Activated T-cell treated with anti-CD3 and anti-CD28 coated beads, Interleukin-2, amount 50 U/mL, for 72 hours (primary cell): Measurements from ENCODE around the gene AP2A1. TPM values are rescaled to one million over a fixed set of nuclear protein-coding genes. Genes with fewer than 3 reads are reported as not detected.
"Not testable (repeated sequence)": the region's sequence is repeated elsewhere in the genome, so short reads cannot be mapped to it uniquely, and the experiment has no call there.

Source experiments
- ATAC-seq, 2 donors: fragments of 150-1000 bp; cut with Tn5 transposase; replicated peaks in 1 of 2; 2 replicates each; pipeline ENCODE4 v1.10.0; 2021; ENCODE audit warnings: moderate library complexity in 2 of 2, mild to moderate bottlenecking in 1 of 2
- DNase-seq, 2 donors: peaks; one replicate each; pipeline ENCODE4 v3.0.0; 2021 to 2022; ENCODE audit warnings: mixed read lengths in 1 of 2
- H3K27ac Mint-ChIP-seq: one replicate; pipeline ENCODE4 v1.8.0; 2022; ENCODE audit warnings: mild to moderate bottlenecking, moderate library complexity, mixed read lengths
- H3K27me3 Mint-ChIP-seq: one replicate; pipeline ENCODE4 v1.8.0; 2022; ENCODE audit warnings: low read depth, mixed read lengths
- H3K36me3 Mint-ChIP-seq, 2 donors: one replicate each; pipeline ENCODE4 v1.8.0; 2022; ENCODE audit warnings: mixed read lengths in 2 of 2, mild to moderate bottlenecking in 1 of 2; ENCODE audit not compliant: insufficient read depth in 2 of 2
- H3K4me1 Mint-ChIP-seq: one replicate; pipeline ENCODE4 v1.8.0; 2022; ENCODE audit warnings: low read depth, mixed read lengths
- H3K4me3 Mint-ChIP-seq, 2 donors: one replicate each; pipeline ENCODE4 v1.8.0; 2022; ENCODE audit warnings: mild to moderate bottlenecking in 2 of 2, mixed read lengths in 2 of 2, moderate library complexity in 2 of 2
- H3K9me3 Mint-ChIP-seq, 2 donors: one replicate each; pipeline ENCODE4 v1.8.0; 2022; ENCODE audit warnings: mixed read lengths in 2 of 2
- total RNA-seq, 2 donors: library from RNA; stranded (reverse); gene quantifications; one replicate each; pipeline ENCODE4 v1.2.3, GENCODE V29; 2022

Gene AP2A1
- 10 to 100 TPM; 74.5 to 75.8 TPM for total RNA-seq

- no peaks in the 10 kb centered on the region for H3K27me3 Mint-ChIP-seq
- H3K4me1 Mint-ChIP-seq, result peaks cover 45% of the 10 kb centered on the region
- H3K4me3 Mint-ChIP-seq, result peak within 1 kb of the TSS; percentile 91 to 98
- DNase-seq (no peak), ATAC-seq (no peak)
- H3K36me3 Mint-ChIP-seq, result no peaks in the 10 kb centered on the region
- H3K27ac Mint-ChIP-seq, result peak within 1 kb of the TSS; percentile 79
- H3K9me3 Mint-ChIP-seq, result no peaks in the 10 kb centered on the region
These were observed at the start of gene AP2A1 for GRCh38 chr19:49766930-49767299. AP2A1 (plus strand) TSS chr19:49767001; CDS start chr19:49767134, 133 bp downstream.

- Mint-ChIP-seq H3K9me3 (peaks cover 0 to 3% of the 10 kb centered on the region in 2 donors), H3K4me1 (peaks cover 13% of the 10 kb centered on the region), H3K27me3 (no peaks in the 10 kb centered on the region), H3K36me3 (no peaks in the 10 kb centered on the region), H3K27ac (no peak overlapping the region), H3K4me3 (peak overlapping the region; percentile 70 to 87)
- DNase-seq, result no peak
- no peak for ATAC-seq
These were observed 48.3 kb upstream of the AP2A1 start for GRCh38 chr19:49718511-49718910.

GRCh38 chr19:49718991-49719390 lies 47.8 kb upstream of the AP2A1 start:
- H3K4me1 Mint-ChIP-seq, result peaks cover 13% of the 10 kb centered on the region
- no peak for ATAC-seq
- H3K9me3 Mint-ChIP-seq, result peaks cover 0 to 3% of the 10 kb centered on the region in 2 donors
- DNase-seq, result no peak
- no peak overlapping the region for H3K4me3 Mint-ChIP-seq
- H3K27me3 Mint-ChIP-seq, result no peaks in the 10 kb centered on the region
- H3K27ac Mint-ChIP-seq, result peak overlapping the region; percentile 15
- H3K36me3 Mint-ChIP-seq, result no peaks in the 10 kb centered on the region

GRCh38 chr19:49719420-49719819 lies 47.4 kb upstream of the AP2A1 start:
- not testable (repeated sequence) for H3K36me3 Mint-ChIP-seq, H3K4me3 Mint-ChIP-seq

GRCh38 chr19:49727217-49728030 lies 39.4 kb upstream of the AP2A1 start:
- H3K27me3 Mint-ChIP-seq, result no peaks in the 10 kb centered on the region
- H3K27ac Mint-ChIP-seq, result no peak overlapping the region

More at GRCh38 chr19:49719420-49719819, 47.4 kb upstream of the AP2A1 start:
- not testable (repeated sequence) for DNase-seq, H3K9me3 Mint-ChIP-seq, ATAC-seq, H3K27ac Mint-ChIP-seq, H3K27me3 Mint-ChIP-seq
- H3K4me1 Mint-ChIP-seq, result peaks cover 13% of the 10 kb centered on the region

GRCh38 chr19:49730166-49730565 lies 36.6 kb upstream of the AP2A1 start:
- Mint-ChIP-seq H3K27me3 (no peaks in the 10 kb centered on the region), H3K9me3 (no peaks in the 10 kb centered on the region), H3K27ac (no peak overlapping the region), H3K4me1 (no peaks in the 10 kb centered on the region), H3K36me3 (no peaks in the 10 kb centered on the region), H3K4me3 (no peak overlapping the region)
- ATAC-seq, result no peak
- no peak for DNase-seq

More at GRCh38 chr19:49727217-49728030, 39.4 kb upstream of the AP2A1 start:
- Mint-ChIP-seq H3K9me3 (no peaks in the 10 kb centered on the region), H3K36me3 (peaks cover 0 to 1% of the 10 kb centered on the region in 2 donors), H3K4me3 (no peak overlapping the region), H3K4me1 (no peaks in the 10 kb centered on the region)
- DNase-seq, result no peak
- no peak for ATAC-seq

GRCh38 chr19:49738268-49738667 lies 28.5 kb upstream of the AP2A1 start:
- Mint-ChIP-seq H3K9me3 (peaks cover 0 to 2% of the 10 kb centered on the region in 2 donors), H3K4me3 (no peak overlapping the region), H3K36me3 (no peaks in the 10 kb centered on the region), H3K27ac (no peak overlapping the region), H3K4me1 (no peaks in the 10 kb centered on the region), H3K27me3 (no peaks in the 10 kb centered on the region)
- ATAC-seq, result no peak
- DNase-seq, result no peak

GRCh38 chr19:49739098-49739497 lies 27.7 kb upstream of the AP2A1 start:
- Mint-ChIP-seq H3K4me1 (no peaks in the 10 kb centered on the region), H3K27ac (no peak overlapping the region), H3K36me3 (no peaks in the 10 kb centered on the region), H3K4me3 (no peak overlapping the region), H3K27me3 (no peaks in the 10 kb centered on the region), H3K9me3 (peaks cover 0 to 2% of the 10 kb centered on the region in 2 donors)
- no peak for ATAC-seq
- DNase-seq, result no peak

- no peak for ATAC-seq
- Mint-ChIP-seq H3K9me3 (peaks cover 0 to 2% of the 10 kb centered on the region in 2 donors), H3K4me1 (no peaks in the 10 kb centered on the region), H3K27ac (no peak overlapping the region), H3K4me3 (no peak overlapping the region), H3K27me3 (no peaks in the 10 kb centered on the region), H3K36me3 (no peaks in the 10 kb centered on the region)
- no peak for DNase-seq
These were observed 26.9 kb upstream of the AP2A1 start for GRCh38 chr19:49739933-49740332.

- Mint-ChIP-seq H3K4me3 (no peak overlapping the region), H3K36me3 (no peaks in the 10 kb centered on the region), H3K27ac (no peak overlapping the region), H3K27me3 (no peaks in the 10 kb centered on the region), H3K9me3 (peaks cover 0 to 2% of the 10 kb centered on the region in 2 donors), H3K4me1 (peaks cover 7% of the 10 kb centered on the region)
- no peak for DNase-seq
- ATAC-seq, result no peak
These were observed 25.5 kb upstream of the AP2A1 start for GRCh38 chr19:49741210-49741844.

GRCh38 chr19:49744946-49745381 lies 21.8 kb upstream of the AP2A1 start:
- peaks cover 8% of the 10 kb centered on the region for H3K4me1 Mint-ChIP-seq
- no peaks in the 10 kb centered on the region for H3K36me3 Mint-ChIP-seq
- no peak overlapping the region for H3K4me3 Mint-ChIP-seq
- H3K27me3 Mint-ChIP-seq, result no peaks in the 10 kb centered on the region
- H3K27ac Mint-ChIP-seq, result no peak overlapping the region
- DNase-seq (no peak), ATAC-seq (no peak)
- peaks cover 0 to 2% of the 10 kb centered on the region in 2 donors for H3K9me3 Mint-ChIP-seq

GRCh38 chr19:49746206-49746958 lies 20.4 kb upstream of the AP2A1 start:
- DNase-seq, result peak; percentile 57 to 77
- H3K36me3 Mint-ChIP-seq, result no peaks in the 10 kb centered on the region
- H3K4me1 Mint-ChIP-seq, result peaks cover 8% of the 10 kb centered on the region
- ATAC-seq, result peak; percentile 59 to 75
- H3K4me3 Mint-ChIP-seq, result peak overlapping the region in 1 of 2 donors; percentile 41
- H3K9me3 Mint-ChIP-seq, result no peaks in the 10 kb centered on the region
- no peak overlapping the region for H3K27ac Mint-ChIP-seq
- no peaks in the 10 kb centered on the region for H3K27me3 Mint-ChIP-seq
